ENCODE measurements around the gene KLK11. TPM values are rescaled to one million over a fixed set of nuclear protein-coding genes. Genes with fewer than 3 reads are reported as not detected.

Gene KLK11
- total and polyA plus RNA-seq, 2 experiments from 2014 or later = not detected

GRCh38 chr19:51066393-51067186, 40.2 kb upstream of the KLK11 start:
- Histone ChIP-seq H4K20me1 (ENCODE audit: insufficient read depth) (no peaks in the 10 kb centered on the region), H3K9me2 (ENCODE audit: insufficient read depth) (no peaks in the 10 kb centered on the region), H3K36me3 (ENCODE audit: low read depth) (no peaks in the 10 kb centered on the region), H3K4me1 (ENCODE audit: insufficient read depth) (no peaks in the 10 kb centered on the region), H3K27ac (no peak overlapping the region), H3K4me3 (no peak overlapping the region), H3K9ac (no peak overlapping the region), H3K27me3 (replicated peaks; ENCODE audit: insufficient read depth) (no peaks in the 10 kb centered on the region), H3K79me2 (ENCODE audit: insufficient read depth) (no peaks in the 10 kb centered on the region), H2AFZ (no peak overlapping the region), H3F3A (ENCODE audit: insufficient read depth) (no peaks in the 10 kb centered on the region), H3K4me2 (ENCODE audit: unreplicated experiment) (no peak overlapping the region), H3K9me3 (ENCODE audit: low read depth) (no peaks in the 10 kb centered on the region)
- DNase-seq = no peak
- WGBS, 2 experiments (ENCODE audit: low coverage in 1 of 2, low lambda C conversion rate in 2 of 2, missing lambda C conversion rate in 2 of 2) = 34 to 37% methylated on average over 7 of the region's 7 CpGs
- TF ChIP-seq EZH2 (IDR thresholded peaks at IDR 0.05; ENCODE audit: insufficient read depth, poor library complexity, severe bottlenecking) = no peak
- no peak for TF ChIP-seq EZH2phosphoT487 (IDR thresholded peaks at IDR 0.05; ENCODE audit: insufficient read depth, low read depth)
- in situ Hi-C loops (cut with MboI) = no loop called here

- Histone ChIP-seq H3K4me1 (ENCODE audit: insufficient read depth) (no peaks in the 10 kb centered on the region), H4K20me1 (ENCODE audit: insufficient read depth) (no peaks in the 10 kb centered on the region), H3K4me2 (ENCODE audit: unreplicated experiment) (no peak overlapping the region), H3K36me3 (ENCODE audit: low read depth) (no peaks in the 10 kb centered on the region), H3K27ac (no peak overlapping the region), H3K9me2 (ENCODE audit: insufficient read depth) (no peaks in the 10 kb centered on the region), H2AFZ (0 out of 2 replicates have a peak overlapping the region, but pooled peaks have one; percentile 45), H3K4me3 (no peak overlapping the region), H3F3A (ENCODE audit: insufficient read depth) (no peaks in the 10 kb centered on the region), H3K27me3 (replicated peaks; ENCODE audit: insufficient read depth) (no peaks in the 10 kb centered on the region), H3K9ac (no peak overlapping the region), H3K79me2 (ENCODE audit: insufficient read depth) (no peaks in the 10 kb centered on the region), H3K9me3 (ENCODE audit: low read depth) (no peaks in the 10 kb centered on the region)
- TF ChIP-seq EZH2 (IDR thresholded peaks at IDR 0.05; ENCODE audit: insufficient read depth, poor library complexity, severe bottlenecking) (no peak), EZH2phosphoT487 (IDR thresholded peaks at IDR 0.05; ENCODE audit: insufficient read depth, low read depth) (no peak)
- in situ Hi-C loops (cut with MboI) = no loop called here
- WGBS, 2 experiments (ENCODE audit: low coverage in 1 of 2, low lambda C conversion rate in 2 of 2, missing lambda C conversion rate in 2 of 2) = 3 to 5% methylated on average over 20 to 25 of the region's 25 CpGs
- DNase-seq = no peak
Observed at GRCh38 chr19:51065221-51065960, 39.0 kb upstream of the KLK11 start.

GRCh38 chr19:51064534-51065220, 38.3 kb upstream of the KLK11 start, which contains the start of gene KLK13:
KLK13 (minus strand) TSS chr19:51065092; CDS start chr19:51065067, 25 bp downstream.
- peak within 1 kb of the TSS; percentile 45 for H2AFZ ChIP-seq

GRCh38 chr19:51063664-51064063, 37.2 kb upstream of the KLK11 start:
- Histone ChIP-seq H3K4me3 (no peak overlapping the region), H3K4me2 (ENCODE audit: unreplicated experiment) (no peak overlapping the region), H3K4me1 (ENCODE audit: insufficient read depth) (no peaks in the 10 kb centered on the region), H3K9ac (no peak overlapping the region), H2AFZ (no peak overlapping the region), H4K20me1 (ENCODE audit: insufficient read depth) (no peaks in the 10 kb centered on the region), H3K27me3 (replicated peaks; ENCODE audit: insufficient read depth) (no peaks in the 10 kb centered on the region), H3K36me3 (ENCODE audit: low read depth) (no peaks in the 10 kb centered on the region), H3F3A (ENCODE audit: insufficient read depth) (no peaks in the 10 kb centered on the region), H3K9me3 (ENCODE audit: low read depth) (no peaks in the 10 kb centered on the region), H3K79me2 (ENCODE audit: insufficient read depth) (no peaks in the 10 kb centered on the region), H3K9me2 (ENCODE audit: insufficient read depth) (no peaks in the 10 kb centered on the region), H3K27ac (no peak overlapping the region)
- WGBS, 2 experiments (ENCODE audit: low coverage in 1 of 2, low lambda C conversion rate in 2 of 2, missing lambda C conversion rate in 2 of 2) = 63 to 67% methylated on average over 7 of the region's 7 CpGs
- TF ChIP-seq EZH2phosphoT487 (IDR thresholded peaks at IDR 0.05; ENCODE audit: insufficient read depth, low read depth) (no peak), EZH2 (IDR thresholded peaks at IDR 0.05; ENCODE audit: insufficient read depth, poor library complexity, severe bottlenecking) (no peak)
- in situ Hi-C loops (cut with MboI) = no loop called here
- DNase-seq = no peak

More at GRCh38 chr19:51064534-51065220, 38.3 kb upstream of the KLK11 start, which contains the start of gene KLK13:
- Histone ChIP-seq H3K36me3 (ENCODE audit: low read depth) (no peaks in the 10 kb centered on the region), H3K27me3 (replicated peaks; ENCODE audit: insufficient read depth) (no peaks in the 10 kb centered on the region), H3F3A (ENCODE audit: insufficient read depth) (no peaks in the 10 kb centered on the region), H3K9ac (no peak within 1 kb of the TSS), H3K9me3 (ENCODE audit: low read depth) (no peaks in the 10 kb centered on the region), H3K4me3 (peak within 1 kb of the TSS; percentile 37; the same call in 1 of the 2 replicates), H3K4me2 (ENCODE audit: unreplicated experiment) (no peak within 1 kb of the TSS), H3K9me2 (ENCODE audit: insufficient read depth) (no peaks in the 10 kb centered on the region), H3K79me2 (ENCODE audit: insufficient read depth) (no peaks in the 10 kb centered on the region), H3K4me1 (ENCODE audit: insufficient read depth) (no peaks in the 10 kb centered on the region), H4K20me1 (ENCODE audit: insufficient read depth) (no peaks in the 10 kb centered on the region), H3K27ac (no peak within 1 kb of the TSS)
- 12 to 29% methylated on average over 16 to 38 of the region's 38 CpGs for WGBS, 2 experiments (ENCODE audit: low coverage in 1 of 2, low lambda C conversion rate in 2 of 2, missing lambda C conversion rate in 2 of 2)
- peak; percentile 18 for DNase-seq
- in situ Hi-C loops (cut with MboI) = no loop called here
- TF ChIP-seq EZH2phosphoT487 (IDR thresholded peaks at IDR 0.05; ENCODE audit: insufficient read depth, low read depth) (no peak), EZH2 (IDR thresholded peaks at IDR 0.05; ENCODE audit: insufficient read depth, poor library complexity, severe bottlenecking) (no peak)
